ENCODE data around the gene GLP2R. TPM values are rescaled to one million over a fixed set of nuclear protein-coding genes. Genes with fewer than 3 reads are reported as not detected.

Gene GLP2R
- total and polyA plus RNA-seq, 10 of the 15 experiments (the other 5 are each of a cell fraction or from before 2014, with no cell fraction given): not detected

DNA sequence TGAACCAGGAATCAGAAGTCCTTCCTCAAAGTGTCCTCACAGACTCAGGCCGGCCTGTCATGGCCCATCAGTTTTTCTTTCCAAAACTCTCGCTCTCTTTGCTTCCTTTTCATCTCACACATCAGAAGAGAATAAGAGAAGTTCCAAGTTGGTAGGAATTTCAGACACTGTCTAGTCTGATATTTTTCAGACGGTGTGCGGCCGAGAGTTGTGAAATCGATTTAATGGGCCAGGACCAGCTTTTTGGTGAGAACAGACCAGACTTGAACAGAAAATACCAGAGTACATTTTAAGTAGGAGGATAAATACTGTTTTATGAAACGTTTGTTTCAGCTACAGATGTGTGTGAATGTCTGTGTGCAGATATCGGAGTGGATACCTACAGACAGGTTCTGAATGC lies 104.1 kb downstream of the GLP2R start:
- H3K4me1 ChIP-seq (ENCODE audit: control insufficient read depth, insufficient read depth, low read length): no peaks in the 10 kb centered on the region
- CTCF ChIA-PET: interaction anchor here (1.8 kb wide), 1 partner anchor 296 kb away, joined by 5 read pairs; no protein-coding TSS in a partner anchor
- no peak overlapping the region for H3K27ac ChIP-seq (ENCODE audit: control insufficient read depth, insufficient read depth)
- POLR2A ChIA-PET: no interaction called here
- no peak for TF ChIP-seq ZNF384 (IDR thresholded peaks at IDR 0.05; ENCODE audit: borderline replicate concordance, low read depth, low read length)
- TF ChIP-seq NR2C2 (IDR thresholded peaks at IDR 0.05; ENCODE audit: borderline replicate concordance, control insufficient read depth, insufficient read length, low read depth): no peak
- TF ChIP-seq RB1 (IDR thresholded peaks at IDR 0.05; ENCODE audit: borderline replicate concordance): no peak
- no peak for TF ChIP-seq JUNB (IDR thresholded peaks at IDR 0.05)
- no peak for TF ChIP-seq SMARCA5 (IDR thresholded peaks at IDR 0.05)
- no peak for TF ChIP-seq ZSCAN29 (IDR thresholded peaks at IDR 0.05)
- TF ChIP-seq STAT3 (IDR thresholded peaks at IDR 0.05; ENCODE audit: low read depth, low read length): no peak
- TF ChIP-seq ZNF274 (IDR thresholded peaks at IDR 0.05; ENCODE audit: insufficient read depth, insufficient read length): no peak
- TF ChIP-seq BHLHE40 (IDR thresholded peaks at IDR 0.05; ENCODE audit: borderline replicate concordance in 1 of 2, low read depth in 2 of 2, low read length in 1 of 2): no peak
- no peak for TF ChIP-seq IKZF2 (IDR thresholded peaks at IDR 0.05)
- TF ChIP-seq TARDBP (IDR thresholded peaks at IDR 0.05; ENCODE audit: borderline replicate concordance): no peak
- TF ChIP-seq SIX5 (IDR thresholded peaks at IDR 0.05; ENCODE audit: low read depth, low read length, severe bottlenecking): no peak
- TF ChIP-seq DPF2 (IDR thresholded peaks at IDR 0.05): no peak
- TF ChIP-seq RFX5 (IDR thresholded peaks at IDR 0.05; ENCODE audit: low read depth, low read length): no peak
- no peak for TF ChIP-seq RAD21 (IDR thresholded peaks at IDR 0.05; ENCODE audit: insufficient read depth, low read depth, low read length)
- H3K9ac ChIP-seq (ENCODE audit: control insufficient read depth, insufficient read depth, low read length): no peak overlapping the region
- no peaks in the 10 kb centered on the region for H4K20me1 ChIP-seq (ENCODE audit: control insufficient read depth, insufficient read depth)
- 72% methylated on average over 8 of the region's 8 CpGs for WGBS (ENCODE audit: insufficient coverage, insufficient replicate concordance, low lambda C conversion rate, missing lambda C conversion rate)
- H3K79me2 ChIP-seq (ENCODE audit: control insufficient read depth, insufficient read depth, low read length): no peaks in the 10 kb centered on the region
- H3K4me3 ChIP-seq: no peak overlapping the region
- FAIRE-seq: no peak
- RAD21 ChIA-PET (ENCODE audit: unreplicated experiment): no interaction called here
- no peak for DNase-seq (ENCODE audit: low read depth, low spot score)
- H3K36me3 ChIP-seq (ENCODE audit: control insufficient read depth in 2 of 2, insufficient read depth in 2 of 2, low read length in 1 of 2): no peaks in the 10 kb centered on the region
- H2AFZ ChIP-seq (ENCODE audit: control insufficient read depth, low read depth, low read length): no peak overlapping the region
- no peaks in the 10 kb centered on the region; a peak in 1 of 4 replicates for H3K27me3 ChIP-seq (replicated peaks in 1 of 2; ENCODE audit: control insufficient read depth in 2 of 2, insufficient read depth in 2 of 2, low read length in 1 of 2)
- H3K4me2 ChIP-seq (ENCODE audit: control insufficient read depth, insufficient read depth): no peak overlapping the region
- H3K9me3 ChIP-seq (replicated peaks; ENCODE audit: control insufficient read depth, insufficient read depth, low read length): no peaks in the 10 kb centered on the region
- intact Hi-C loops (cut with micrococcal nuclease; ENCODE audit: unreplicated experiment): loop anchor here (10.0 kb wide), 1 partner anchor 365 kb away; no protein-coding TSS in a partner anchor
- in situ Hi-C loops (cut with MboI): no loop called here
- no peak for ATAC-seq
- BruUV-seq (replicated peaks): no TSS peak
- SMC1A ChIA-PET (ENCODE audit: uncharacterized antibody, unreplicated experiment): no interaction called here
